ENCODE data around the gene MGMT. TPM values are rescaled to one million over a fixed set of nuclear protein-coding genes. Genes with fewer than 3 reads are reported as not detected.

Gene MGMT
- total RNA-seq, 3 donors from 2014 or later: 13.2 to 14.6 (median 14.4) TPM

DNA sequence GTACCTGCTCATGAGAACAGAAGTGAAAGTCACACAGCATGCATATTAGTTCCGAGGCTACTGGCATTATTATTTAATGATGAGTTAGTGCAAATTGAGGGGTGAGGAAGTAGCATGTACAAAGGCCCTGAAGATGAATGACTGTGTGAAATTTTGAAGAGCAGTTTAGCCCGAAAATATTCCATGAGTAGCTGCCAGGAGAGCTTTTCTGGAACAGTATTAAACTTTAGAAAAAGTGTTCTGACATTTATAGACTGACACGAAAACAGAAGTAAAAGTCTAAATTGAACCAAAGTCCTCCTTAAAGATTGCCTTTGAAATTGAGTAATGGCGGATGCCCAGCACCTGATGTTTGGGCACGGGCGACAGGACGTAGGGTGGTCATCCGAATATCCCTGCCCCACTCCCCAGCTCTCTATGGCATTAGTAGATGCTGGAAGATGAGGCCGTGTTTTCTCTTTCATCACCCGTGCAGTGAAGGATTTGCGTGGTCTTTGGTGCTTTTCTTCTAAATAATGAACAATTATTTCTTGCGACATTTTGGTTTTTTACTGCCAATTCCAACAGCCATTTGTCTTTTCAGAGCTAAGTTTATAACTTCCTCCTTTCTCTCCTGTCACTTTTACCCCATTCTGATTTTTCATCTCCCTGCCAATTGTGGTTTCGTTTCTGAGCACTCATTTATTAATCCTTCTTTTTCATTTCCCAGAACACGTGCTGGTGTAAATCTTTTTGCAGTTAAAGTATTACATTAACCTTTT is 192.6 kb downstream of the MGMT start:
- Mint-ChIP-seq H3K9me3 (peaks cover 27% of the 10 kb centered on the region), H3K4me1 (ENCODE audit: low read depth) (no peaks in the 10 kb centered on the region), H3K27me3 (ENCODE audit: low read depth) (no peaks in the 10 kb centered on the region), H3K36me3 (ENCODE audit: insufficient read depth) (peaks cover 21% of the 10 kb centered on the region), H3K4me3 (no peak overlapping the region)
- DNase-seq: no peak
- ATAC-seq: no peak

DNA sequence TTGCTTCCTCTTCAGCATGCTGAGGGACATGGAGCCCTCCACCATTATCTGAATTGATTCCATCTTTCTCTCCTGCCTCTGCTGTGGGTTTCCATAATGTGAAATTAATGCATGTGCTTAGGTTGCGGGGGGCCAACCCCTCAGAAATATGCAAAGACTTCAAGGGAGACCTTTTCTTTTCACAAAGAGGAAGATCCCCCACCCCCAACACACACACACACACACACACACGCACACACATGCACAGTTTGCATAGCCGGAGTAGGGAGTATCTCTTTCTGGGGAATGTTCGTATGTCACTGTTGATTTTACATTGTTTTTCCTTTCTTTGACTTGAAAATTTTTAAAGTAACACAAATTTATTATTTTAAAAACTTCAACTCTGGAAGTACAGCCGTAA is 193.5 kb downstream of the MGMT start:
- Mint-ChIP-seq H3K4me1 (ENCODE audit: low read depth) (no peaks in the 10 kb centered on the region), H3K36me3 (ENCODE audit: insufficient read depth) (peaks cover 25% of the 10 kb centered on the region), H3K9me3 (peaks cover 33% of the 10 kb centered on the region), H3K4me3 (no peak overlapping the region), H3K27me3 (ENCODE audit: low read depth) (no peaks in the 10 kb centered on the region)
- ATAC-seq (no peak), DNase-seq (no peak)

DNA sequence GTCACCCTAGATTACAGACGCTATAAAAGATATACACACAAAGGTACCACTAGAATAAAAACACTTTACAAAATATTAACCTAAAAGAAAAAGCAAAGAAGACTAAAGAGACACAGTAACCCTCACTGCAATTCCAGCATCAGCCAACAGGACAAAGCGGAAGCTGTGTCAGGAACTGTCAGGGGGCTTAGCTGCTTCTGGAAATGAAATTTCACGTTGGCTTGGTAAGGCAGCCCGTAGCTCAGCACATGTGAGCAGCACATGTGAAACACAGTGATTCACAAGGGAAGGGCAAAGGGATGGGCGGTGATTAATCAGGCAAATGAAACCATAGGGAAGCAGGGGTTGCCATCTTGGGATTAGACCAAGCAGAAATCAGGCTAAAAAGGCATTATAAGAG is 195.4 kb downstream of the MGMT start:
- peaks cover 30% of the 10 kb centered on the region for H3K36me3 Mint-ChIP-seq (ENCODE audit: insufficient read depth)
- H3K27me3 Mint-ChIP-seq (ENCODE audit: low read depth): no peaks in the 10 kb centered on the region
- no peak overlapping the region for H3K4me3 Mint-ChIP-seq
- ATAC-seq: no peak
- DNase-seq: no peak
- peaks cover 37% of the 10 kb centered on the region for H3K9me3 Mint-ChIP-seq
- no peaks in the 10 kb centered on the region for H3K4me1 Mint-ChIP-seq (ENCODE audit: low read depth)

DNA sequence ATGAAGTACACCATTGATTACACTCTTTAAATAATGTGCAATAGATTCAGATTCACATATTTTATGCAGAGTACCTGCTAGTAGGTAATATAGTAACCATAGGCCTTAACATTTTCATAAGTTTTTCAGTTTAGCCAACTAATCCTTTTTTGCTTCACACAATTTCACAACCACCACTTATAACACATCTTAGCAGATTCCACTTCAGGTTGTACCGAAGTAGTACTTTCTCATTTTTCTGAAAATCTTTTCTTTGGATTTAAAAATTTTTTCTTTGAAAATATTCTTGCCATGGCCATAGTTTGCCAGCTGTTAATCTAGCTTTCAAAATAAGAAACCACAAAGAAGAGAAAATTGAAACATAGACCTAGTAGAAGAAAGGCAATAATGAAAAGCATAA is 203.1 kb downstream of the MGMT start:
- peaks cover 3% of the 10 kb centered on the region for H3K4me1 Mint-ChIP-seq (ENCODE audit: low read depth)
- DNase-seq: no peak
- peaks cover 21% of the 10 kb centered on the region for H3K9me3 Mint-ChIP-seq
- H3K36me3 Mint-ChIP-seq (ENCODE audit: insufficient read depth): peaks cover 37% of the 10 kb centered on the region
- no peaks in the 10 kb centered on the region for H3K27me3 Mint-ChIP-seq (ENCODE audit: low read depth)
- H3K4me3 Mint-ChIP-seq: no peak overlapping the region
- ATAC-seq: no peak

DNA sequence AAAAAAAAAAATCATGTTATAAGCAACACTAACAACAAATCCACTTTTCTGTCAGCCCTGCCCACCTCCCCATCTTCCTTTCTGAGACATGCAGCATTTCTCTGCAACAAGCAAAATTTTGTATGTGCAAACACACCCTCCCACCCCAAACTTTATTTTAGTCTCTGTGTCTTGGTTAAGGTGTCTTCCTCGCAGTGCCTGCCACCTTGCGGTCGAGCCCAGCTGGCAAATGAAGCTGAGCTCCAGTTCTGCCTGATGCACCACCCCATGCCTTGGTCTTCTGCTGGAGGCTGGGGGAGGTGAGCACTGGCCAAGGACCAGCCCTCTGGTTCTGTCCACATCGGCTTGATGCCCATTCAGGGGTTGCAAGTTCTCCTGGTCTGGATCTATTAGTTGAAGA is 206.3 kb downstream of the MGMT start:
- H3K27me3 Mint-ChIP-seq (ENCODE audit: low read depth): no peaks in the 10 kb centered on the region
- no peak overlapping the region for H3K4me3 Mint-ChIP-seq
- peaks cover 12% of the 10 kb centered on the region for H3K9me3 Mint-ChIP-seq
- DNase-seq (no peak), ATAC-seq (no peak)
- peaks cover 3% of the 10 kb centered on the region for H3K4me1 Mint-ChIP-seq (ENCODE audit: low read depth)
- peaks cover 32% of the 10 kb centered on the region for H3K36me3 Mint-ChIP-seq (ENCODE audit: insufficient read depth)

DNA sequence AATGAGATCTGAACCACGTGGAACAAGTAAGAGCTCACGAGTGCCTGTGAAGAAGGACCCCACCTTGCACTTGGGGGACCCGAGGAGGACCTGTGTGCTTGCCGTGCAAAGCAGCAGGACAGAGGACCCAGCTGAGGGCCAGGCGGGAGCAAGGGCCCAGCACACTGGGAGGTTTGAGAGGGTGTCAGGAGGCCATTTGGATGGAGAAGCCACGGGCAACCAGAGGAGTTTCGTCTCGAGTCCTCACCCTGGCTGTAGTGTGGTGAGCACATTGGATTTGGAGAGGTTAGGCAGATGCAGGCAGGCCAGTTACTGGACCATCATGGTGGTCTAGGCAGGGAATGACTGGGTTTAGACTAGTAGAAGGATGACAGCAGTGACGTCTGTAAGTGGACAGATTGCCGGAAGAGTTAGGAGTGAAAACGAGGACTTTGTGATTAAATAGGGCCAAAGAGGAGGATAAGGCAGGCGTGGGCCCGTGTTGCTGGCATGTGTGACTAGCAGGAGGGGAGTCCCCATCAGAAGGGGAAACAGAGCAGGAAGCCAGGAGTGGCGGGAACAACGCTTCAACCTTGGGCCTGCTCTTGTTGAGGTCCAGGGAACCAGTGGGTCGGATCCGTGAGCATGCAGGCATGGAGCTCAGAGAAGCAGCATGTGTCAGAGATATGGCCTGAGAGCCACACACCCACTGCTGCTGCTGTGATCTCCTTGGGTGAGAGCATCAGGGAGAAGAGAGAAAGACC is 208.2 kb downstream of the MGMT start:
- Mint-ChIP-seq H3K27me3 (ENCODE audit: low read depth) (no peaks in the 10 kb centered on the region), H3K9me3 (peaks cover 4% of the 10 kb centered on the region), H3K4me3 (no peak overlapping the region), H3K36me3 (ENCODE audit: insufficient read depth) (peaks cover 38% of the 10 kb centered on the region), H3K4me1 (ENCODE audit: low read depth) (peaks cover 3% of the 10 kb centered on the region)
- ATAC-seq: no peak
- no peak for DNase-seq

DNA sequence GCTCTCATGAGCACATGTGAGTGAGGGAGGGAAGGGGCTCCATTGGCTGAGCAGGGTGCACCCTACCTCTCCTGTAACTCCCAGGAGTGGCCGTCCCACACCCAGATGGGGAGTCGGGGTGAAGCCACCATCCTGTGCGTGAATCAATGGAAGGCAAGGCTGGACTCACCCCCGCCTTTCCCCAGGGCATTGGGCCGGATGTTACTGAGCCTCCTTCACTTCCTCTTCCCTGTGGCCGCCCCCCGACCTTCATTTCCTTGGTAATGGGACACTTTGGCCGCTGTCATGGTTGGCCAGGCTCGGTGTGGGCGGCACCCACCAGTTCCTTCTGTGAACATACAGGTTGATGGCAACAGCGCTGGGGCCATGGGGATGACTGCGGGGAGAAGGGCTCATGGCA is 209.0 kb downstream of the MGMT start:
- peaks cover 43% of the 10 kb centered on the region for H3K36me3 Mint-ChIP-seq (ENCODE audit: insufficient read depth)
- no peak for ATAC-seq
- H3K27me3 Mint-ChIP-seq (ENCODE audit: low read depth): no peaks in the 10 kb centered on the region
- peaks cover 4% of the 10 kb centered on the region for H3K9me3 Mint-ChIP-seq
- DNase-seq: no peak
- no peak overlapping the region for H3K4me3 Mint-ChIP-seq
- peaks cover 3% of the 10 kb centered on the region for H3K4me1 Mint-ChIP-seq (ENCODE audit: low read depth)

DNA sequence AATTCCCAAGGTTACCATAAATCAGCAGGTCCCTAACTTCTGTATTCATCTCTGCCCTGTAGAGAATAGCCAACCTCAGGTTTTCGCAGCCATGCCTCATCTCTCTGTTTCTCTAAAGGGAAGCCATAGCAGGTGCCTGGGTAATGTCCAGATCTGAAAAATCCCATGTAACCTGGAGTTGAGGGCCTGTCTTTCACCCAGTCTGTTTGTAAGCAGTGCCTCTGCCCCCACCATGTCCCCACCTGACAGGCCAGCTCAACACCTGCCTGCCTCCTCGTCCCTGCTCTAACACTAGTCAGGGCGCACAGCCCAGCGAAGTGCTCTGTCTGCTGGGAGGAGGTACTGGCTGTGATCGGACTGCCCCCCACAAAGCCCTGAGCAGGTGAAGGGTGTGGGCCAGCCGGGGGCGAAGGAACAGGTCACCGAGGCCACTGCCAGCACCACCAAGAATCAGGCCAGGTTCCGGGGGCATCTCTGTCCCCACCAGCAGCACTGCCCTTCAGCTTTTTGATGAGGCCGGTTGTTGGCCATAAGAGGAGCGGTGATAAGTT is 210.4 kb downstream of the MGMT start:
- no peak overlapping the region for H3K4me3 Mint-ChIP-seq
- peaks cover 38% of the 10 kb centered on the region for H3K36me3 Mint-ChIP-seq (ENCODE audit: insufficient read depth)
- H3K9me3 Mint-ChIP-seq: no peaks in the 10 kb centered on the region
- ATAC-seq: no peak
- H3K27me3 Mint-ChIP-seq (ENCODE audit: low read depth): no peaks in the 10 kb centered on the region
- no peak for DNase-seq
- H3K4me1 Mint-ChIP-seq (ENCODE audit: low read depth): no peaks in the 10 kb centered on the region

DNA sequence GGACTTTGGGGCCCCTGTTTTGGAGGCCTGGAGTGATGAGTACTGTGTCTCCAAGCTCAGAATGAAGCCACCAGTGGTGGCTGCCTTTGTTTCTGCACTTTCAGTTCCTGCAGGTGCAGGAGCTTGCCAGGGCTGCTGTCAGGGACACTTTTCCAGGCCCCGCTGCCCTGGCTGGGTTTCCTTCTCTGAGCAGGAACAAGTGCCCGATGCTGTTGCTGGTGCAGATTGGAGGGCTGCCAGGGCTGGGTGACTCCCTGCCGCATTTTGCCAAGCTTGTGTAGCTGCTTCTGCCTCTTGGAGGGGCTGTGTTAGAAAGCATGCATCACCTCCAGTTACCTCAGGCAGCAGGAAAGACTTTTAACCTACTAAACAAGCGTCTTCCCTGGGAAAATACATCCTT is 211.1 kb downstream of the MGMT start:
- Mint-ChIP-seq H3K36me3 (ENCODE audit: insufficient read depth) (peaks cover 33% of the 10 kb centered on the region), H3K9me3 (no peaks in the 10 kb centered on the region), H3K27me3 (ENCODE audit: low read depth) (no peaks in the 10 kb centered on the region), H3K4me1 (ENCODE audit: low read depth) (no peaks in the 10 kb centered on the region), H3K4me3 (no peak overlapping the region)
- ATAC-seq (no peak), DNase-seq (no peak)

DNA sequence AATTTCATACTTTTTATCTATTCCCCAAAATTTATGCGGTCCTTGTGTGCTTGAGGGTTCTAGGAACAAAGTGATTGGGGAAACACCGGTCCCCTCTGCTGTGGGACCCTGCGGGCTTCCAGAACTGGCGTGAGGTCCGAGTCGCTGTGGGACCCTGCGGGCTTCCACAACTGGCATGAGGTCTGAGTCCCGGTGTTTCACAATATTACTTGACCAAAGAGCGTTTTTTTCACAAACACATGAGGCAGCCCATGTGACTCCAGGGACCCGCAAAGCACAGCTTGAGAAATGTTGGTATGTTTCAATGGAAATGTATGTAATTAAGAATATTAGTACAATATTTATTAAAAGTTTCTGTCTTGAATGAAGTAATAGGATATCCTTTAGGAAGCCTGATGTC is 212.2 kb downstream of the MGMT start:
- Mint-ChIP-seq H3K36me3 (ENCODE audit: insufficient read depth) (peaks cover 33% of the 10 kb centered on the region), H3K9me3 (no peaks in the 10 kb centered on the region), H3K4me3 (no peak overlapping the region), H3K4me1 (ENCODE audit: low read depth) (no peaks in the 10 kb centered on the region), H3K27me3 (ENCODE audit: low read depth) (no peaks in the 10 kb centered on the region)
- ATAC-seq: no peak
- DNase-seq: no peak

DNA sequence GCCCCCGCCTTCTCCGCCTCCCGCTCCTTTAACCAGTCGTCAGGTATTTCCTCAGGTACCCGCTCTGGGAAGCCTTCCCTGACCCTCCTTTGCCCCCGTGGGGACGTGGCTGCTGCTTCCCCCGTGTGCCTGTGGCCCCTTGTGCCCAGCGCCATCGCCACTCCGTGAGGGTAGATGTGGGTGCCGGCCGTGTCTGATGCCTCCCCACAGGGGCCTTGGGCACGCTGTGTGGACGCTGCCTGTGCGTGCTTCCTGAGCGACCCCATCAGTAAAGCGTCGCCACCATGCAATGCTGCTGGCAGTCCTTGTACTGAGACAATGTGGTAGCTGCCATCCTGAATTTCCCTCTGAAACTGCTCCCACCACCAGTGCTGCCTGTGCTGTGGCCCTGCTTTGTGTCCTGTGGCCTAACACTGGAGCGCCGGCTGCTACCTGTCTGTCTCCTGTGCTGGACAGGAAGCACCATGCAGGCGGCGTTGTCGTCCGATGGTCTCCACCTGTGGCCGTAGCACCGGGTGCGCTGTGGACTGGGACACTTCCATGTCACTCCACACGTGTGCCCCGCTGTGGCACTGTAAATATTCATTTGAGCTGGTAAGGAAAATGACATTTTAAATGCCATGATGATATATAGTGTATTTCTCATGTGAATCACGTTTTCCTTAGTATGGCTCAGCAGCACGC is 213.8 kb downstream of the MGMT start:
- Mint-ChIP-seq H3K4me1 (ENCODE audit: low read depth) (no peaks in the 10 kb centered on the region), H3K36me3 (ENCODE audit: insufficient read depth) (peaks cover 23% of the 10 kb centered on the region), H3K9me3 (no peaks in the 10 kb centered on the region), H3K4me3 (no peak overlapping the region), H3K27me3 (ENCODE audit: low read depth) (no peaks in the 10 kb centered on the region)
- no peak for DNase-seq
- ATAC-seq: no peak

DNA sequence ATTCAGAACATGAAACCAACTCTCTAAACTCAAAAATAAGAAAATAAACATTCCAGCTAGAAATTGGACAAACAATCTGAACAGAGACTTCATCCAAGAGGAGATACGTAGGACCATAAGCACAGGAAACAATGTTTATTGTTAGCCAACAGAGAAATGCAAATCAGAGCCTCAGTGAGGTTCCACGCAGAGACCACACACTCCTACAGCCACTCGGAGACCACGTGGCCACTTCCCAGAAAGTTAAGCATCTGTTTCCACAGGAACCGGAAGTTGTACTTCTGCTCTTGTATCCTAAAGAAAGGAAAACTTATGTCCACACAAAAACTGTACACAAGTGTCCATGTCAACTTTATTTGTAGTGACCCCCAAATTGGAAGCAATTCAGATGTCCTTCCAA is 214.8 kb downstream of the MGMT start:
- no peak overlapping the region for H3K4me3 Mint-ChIP-seq
- H3K9me3 Mint-ChIP-seq: no peaks in the 10 kb centered on the region
- no peaks in the 10 kb centered on the region for H3K27me3 Mint-ChIP-seq (ENCODE audit: low read depth)
- H3K36me3 Mint-ChIP-seq (ENCODE audit: insufficient read depth): peaks cover 23% of the 10 kb centered on the region
- DNase-seq: no peak
- no peak for ATAC-seq
- H3K4me1 Mint-ChIP-seq (ENCODE audit: low read depth): no peaks in the 10 kb centered on the region

DNA sequence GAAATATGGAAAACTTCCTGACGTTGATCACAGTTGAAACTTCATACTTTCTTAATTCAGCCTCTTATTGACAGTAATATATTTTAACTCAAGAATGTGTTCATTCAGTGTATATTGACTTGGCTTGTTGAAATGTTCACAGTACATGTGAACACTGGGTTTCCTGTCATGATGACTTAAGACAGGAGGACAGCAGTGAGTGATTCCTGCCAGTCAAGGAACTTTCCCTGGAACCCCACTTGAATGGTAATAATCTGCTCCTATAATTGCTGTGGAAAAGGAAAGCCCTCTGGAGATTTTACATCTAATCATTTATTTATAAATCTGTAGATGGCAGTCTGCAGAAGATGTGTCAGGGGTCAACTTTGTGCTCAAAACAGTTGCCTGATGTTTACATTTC is 216.5 kb downstream of the MGMT start:
- no peak for ATAC-seq
- H3K4me3 Mint-ChIP-seq: no peak overlapping the region

DNA sequence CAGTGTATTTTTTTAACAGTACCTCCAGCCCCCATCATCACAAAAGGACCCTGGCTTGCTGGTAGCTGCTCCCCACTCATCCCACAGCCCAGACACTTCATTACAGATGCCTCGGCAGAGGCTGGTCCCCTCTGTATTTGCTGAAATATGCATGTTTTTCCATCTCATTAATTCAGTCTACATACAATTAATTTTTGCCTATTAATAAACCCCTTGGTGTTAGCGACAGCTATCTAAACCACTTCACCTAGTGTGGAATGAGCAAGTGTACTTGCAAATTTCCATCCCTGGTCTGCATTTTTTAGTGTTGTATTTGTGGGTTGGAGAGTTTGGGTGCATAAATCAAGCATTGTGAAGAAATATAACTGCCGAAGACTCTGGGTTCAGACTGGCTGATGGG is 216.9 kb downstream of the MGMT start:
- no peak for ATAC-seq
- no peak overlapping the region for H3K4me3 Mint-ChIP-seq
- DNase-seq: no peak
- H3K36me3 Mint-ChIP-seq (ENCODE audit: insufficient read depth): peaks cover 19% of the 10 kb centered on the region
- no peaks in the 10 kb centered on the region for H3K4me1 Mint-ChIP-seq (ENCODE audit: low read depth)
- H3K27me3 Mint-ChIP-seq (ENCODE audit: low read depth): no peaks in the 10 kb centered on the region
- no peaks in the 10 kb centered on the region for H3K9me3 Mint-ChIP-seq

More for the DNA sequence above, 216.5 kb downstream of the MGMT start:
- Mint-ChIP-seq H3K9me3 (no peaks in the 10 kb centered on the region), H3K36me3 (ENCODE audit: insufficient read depth) (peaks cover 20% of the 10 kb centered on the region), H3K27me3 (ENCODE audit: low read depth) (no peaks in the 10 kb centered on the region), H3K4me1 (ENCODE audit: low read depth) (no peaks in the 10 kb centered on the region)
- DNase-seq: no peak

All from activated T-cell treated with anti-CD3 and anti-CD28 coated beads, Interleukin-2, amount 50 U/mL, for 4 hours (primary cell).